ENCODE results near the gene TSPAN11.

TSPAN11 gene

GRCh38 chr12:31034372-31034771 is 107.8 kb downstream of the TSPAN11 start:
- DNase-seq: no peak
- intact Hi-C loops (cut with DNase I): no loop called here

DNA sequence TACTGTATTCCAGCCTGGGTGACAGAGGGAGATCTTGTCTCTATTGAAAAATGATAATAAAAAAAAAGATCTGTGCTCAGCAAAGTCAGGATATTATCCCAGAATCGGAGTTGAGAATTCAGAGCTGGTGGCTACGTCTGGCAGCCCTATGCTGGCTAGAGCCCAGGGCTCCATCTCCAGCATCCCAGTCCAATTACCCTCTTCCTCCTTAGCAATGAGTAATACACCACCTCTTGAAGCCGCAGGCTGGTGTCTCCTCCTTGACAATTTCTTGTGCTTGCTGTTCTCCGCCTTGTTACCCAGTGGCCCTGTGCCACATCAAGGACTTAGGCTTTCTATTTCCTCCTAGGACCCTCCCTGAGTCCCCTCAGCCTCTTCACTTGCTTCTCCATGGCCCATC is 108.7 kb downstream of the TSPAN11 start:
- intact Hi-C loops (cut with DNase I): no loop called here
- no peak for DNase-seq

- intact Hi-C loops (cut with DNase I): no loop called here
These were observed 109.6 kb downstream of the TSPAN11 start for GRCh38 chr12:31035967-31036665.

GRCh38 chr12:31037028-31037427 is 110.5 kb downstream of the TSPAN11 start:
- intact Hi-C loops (cut with DNase I): no loop called here
- DNase-seq: no peak

More at GRCh38 chr12:31035967-31036665, 109.6 kb downstream of the TSPAN11 start:
- DNase-seq: no peak

DNA sequence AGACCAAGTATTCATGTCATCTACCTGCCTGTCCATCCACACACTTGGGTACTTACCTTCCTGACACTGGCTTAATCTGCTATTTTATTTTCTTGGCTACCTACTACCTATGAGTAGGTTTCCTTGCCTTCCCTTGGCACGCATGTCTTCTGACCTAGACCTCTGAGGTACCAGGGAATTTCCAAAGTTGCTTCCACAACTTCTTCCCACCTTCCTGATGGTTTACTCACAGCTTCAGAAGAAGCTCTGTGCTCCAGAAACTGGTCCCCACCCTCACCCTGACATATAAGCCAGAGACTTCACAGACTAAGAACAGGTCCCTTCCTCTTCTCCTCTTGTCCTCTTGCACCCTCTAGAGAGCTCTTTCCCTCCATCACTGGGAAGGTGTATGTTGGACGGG is 111.4 kb downstream of the TSPAN11 start:
- DNase-seq: no peak
- intact Hi-C loops (cut with DNase I): no loop called here

DNA sequence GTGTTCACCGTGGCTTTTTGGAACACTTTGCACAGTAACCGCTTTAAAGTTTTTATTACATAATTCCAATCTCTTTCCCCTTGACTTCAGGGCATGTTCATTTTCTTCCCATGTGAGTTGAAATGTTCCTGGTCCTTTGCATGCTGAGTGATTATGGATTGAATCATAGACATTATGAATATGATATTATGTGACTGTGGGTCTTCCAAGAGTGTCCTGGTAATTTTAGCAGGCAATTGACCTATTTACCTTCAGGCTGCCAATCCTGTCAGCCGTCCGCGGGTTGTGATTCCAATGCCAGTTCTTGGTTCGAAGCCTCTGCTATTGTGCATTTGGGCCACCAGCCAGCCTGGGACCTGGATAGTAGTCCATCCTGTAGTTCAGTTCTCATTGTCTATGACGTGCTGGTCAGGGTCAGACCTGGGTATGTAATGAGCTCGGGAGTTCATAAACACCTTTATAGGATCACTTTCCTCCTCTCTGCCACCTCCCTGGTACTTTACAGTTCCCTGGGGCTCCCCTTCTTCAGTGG is 114.6 kb downstream of the TSPAN11 start:
- intact Hi-C loops (cut with DNase I): no loop called here
- no peak for DNase-seq
